NCI-H1436 (cell line): Measurements from ENCODE around the gene NOP58.
A peak's percentile ranks its signal among the peaks of the same experiment; 100 is the strongest.
"Not testable (repeated sequence)": the region's sequence is repeated elsewhere in the genome, so short reads cannot be mapped to it uniquely, and the experiment has no call there.

ENCODE experiments used
- DNase-seq: peaks from one replicate; lab custom pipeline; 2025; lab: John Stamatoyannopoulos, UW

The NOP58 gene

DNA sequence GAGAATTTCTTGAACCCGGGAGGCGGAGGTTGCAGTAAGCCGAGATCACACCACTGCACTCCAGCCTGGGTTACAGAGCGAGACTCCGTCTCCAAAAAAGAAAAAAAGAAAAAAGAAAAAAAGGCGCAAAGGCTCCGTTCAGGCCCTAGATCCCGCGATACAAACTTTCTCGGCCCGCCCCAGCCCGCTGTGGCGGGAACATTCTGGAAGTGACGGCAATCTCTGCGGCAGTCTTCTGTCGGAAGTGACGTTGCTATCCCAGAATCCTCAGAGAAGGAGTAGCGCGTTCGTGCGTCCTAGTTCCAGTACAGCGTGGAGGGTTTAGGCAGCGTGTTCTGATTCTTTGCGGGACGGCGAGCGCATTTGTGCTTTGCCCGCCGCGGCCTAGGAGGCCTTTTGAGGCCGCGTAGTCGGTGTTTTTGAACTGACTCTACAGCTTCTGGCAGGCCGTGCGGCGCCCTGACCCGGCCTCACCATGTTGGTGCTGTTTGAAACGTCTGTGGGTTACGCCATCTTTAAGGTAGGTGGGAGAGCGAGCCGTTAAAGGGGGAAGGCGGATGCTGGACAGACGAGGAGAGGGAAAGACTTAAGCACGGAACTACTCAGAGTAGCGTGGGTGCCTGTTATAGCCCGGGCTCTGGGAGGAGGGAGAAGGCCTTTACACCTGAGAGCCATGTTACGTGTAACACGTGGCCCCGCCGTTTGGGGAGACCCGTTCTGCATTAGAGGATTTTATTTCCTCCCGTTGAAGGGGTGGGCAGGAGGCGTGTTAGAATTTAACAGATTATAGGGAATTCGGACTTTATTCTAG lies at the start of gene NOP58:
NOP58 (plus strand) TSS at position 297 of the 811 bp plus-strand sequence; CDS start at position 476, 179 bp downstream.
- peak; percentile 91 for DNase-seq

GRCh38 chr2:202221873-202222272 lies 43.7 kb upstream of the NOP58 start:
- DNase-seq = no peak

DNA sequence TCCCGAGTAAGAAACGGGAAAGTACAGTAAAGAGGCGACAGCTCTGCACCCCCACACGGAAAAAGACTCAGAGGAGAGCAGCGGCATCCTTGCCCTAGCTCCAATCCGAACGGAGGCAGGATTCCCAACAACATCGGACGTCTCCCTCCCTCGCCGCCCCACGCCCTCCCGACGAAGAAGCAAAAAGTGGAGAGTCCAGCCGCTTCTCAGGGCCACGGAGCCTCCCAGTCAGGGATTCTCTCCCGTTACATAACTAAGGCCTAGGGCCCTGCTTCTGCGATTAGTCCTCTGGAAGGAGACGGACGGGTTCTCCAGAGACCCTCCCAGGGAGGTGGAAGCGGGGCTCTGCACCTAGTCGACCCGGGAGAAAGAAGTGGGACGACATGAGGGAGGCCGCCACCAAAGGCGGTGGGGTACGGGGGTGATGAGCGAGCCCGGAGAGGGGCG lies 27.8 kb upstream of the NOP58 start:
- no peak for DNase-seq

DNA sequence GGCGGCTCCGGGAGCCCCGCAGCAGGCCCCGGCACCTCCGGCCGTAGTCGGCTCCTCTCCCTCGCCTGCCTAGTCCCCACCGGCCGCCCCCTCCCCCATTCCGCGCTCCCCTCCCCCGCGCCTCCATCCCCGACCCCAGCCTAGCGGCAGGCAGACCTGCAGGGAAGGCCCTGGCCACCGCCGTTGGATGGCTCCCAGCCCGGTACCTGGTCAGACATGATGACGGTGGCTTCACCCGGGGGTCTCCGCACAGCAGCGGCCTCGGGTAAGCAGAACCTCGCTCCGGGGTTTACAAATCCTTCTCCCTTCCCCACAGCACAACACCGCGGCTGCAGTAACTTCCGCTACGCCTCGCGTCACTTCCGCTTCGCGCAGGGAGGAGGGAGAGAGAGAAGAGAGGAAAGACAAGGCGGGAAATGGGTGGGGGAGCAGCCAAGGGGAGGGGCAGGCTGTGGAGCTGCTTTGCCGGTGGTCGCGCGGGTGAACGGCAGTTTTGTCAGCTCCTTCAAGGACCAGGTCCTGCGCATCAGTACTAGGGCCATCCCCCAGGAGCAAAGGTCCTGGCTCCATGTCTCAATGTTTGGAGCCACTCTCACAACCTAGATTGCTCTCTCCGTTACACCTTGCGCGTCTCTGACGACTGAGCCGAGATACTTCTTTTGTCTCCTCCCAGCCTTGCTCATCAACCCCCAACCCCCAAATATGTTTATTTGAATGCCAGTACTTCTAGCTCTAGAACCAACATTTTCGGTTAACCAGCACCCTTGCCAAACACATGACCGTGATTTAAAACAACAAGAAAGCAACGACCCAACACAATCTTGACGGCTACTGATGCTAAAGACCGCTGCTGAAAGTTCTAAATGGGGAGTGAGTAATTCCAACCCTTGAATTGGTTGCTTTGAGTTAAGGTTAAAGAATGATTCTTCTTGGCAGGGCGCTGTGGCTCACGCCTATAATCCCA lies 27.0 kb upstream of the NOP58 start, which contains the start of gene SUMO1:
SUMO1 (minus strand) TSS at position 364 of the 964 bp plus-strand sequence; CDS start at position 218, 146 bp downstream.
- peak; percentile 86 for DNase-seq

DNA sequence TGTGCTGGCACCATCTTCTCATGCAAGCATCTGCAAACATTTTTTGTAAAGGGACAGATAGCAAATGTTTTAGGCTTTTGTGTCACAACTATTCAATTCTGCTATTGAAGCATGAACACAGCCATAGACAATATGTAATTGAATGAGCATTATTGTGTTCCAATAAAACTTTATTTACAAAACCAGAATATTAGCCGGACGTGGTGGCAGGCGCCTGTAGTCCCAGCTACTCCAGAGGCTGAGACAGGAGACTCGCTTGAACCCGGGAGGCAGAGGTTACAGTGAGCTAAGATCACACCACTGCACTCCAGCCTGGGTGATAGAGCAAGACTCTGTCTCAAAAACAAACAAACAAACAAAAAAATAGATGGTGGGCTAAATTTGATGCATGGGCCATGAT lies 17.9 kb upstream of the NOP58 start:
- DNase-seq = not testable (repeated sequence)

GRCh38 chr2:202249521-202250253 lies 15.9 kb upstream of the NOP58 start:
- DNase-seq = no peak

DNA sequence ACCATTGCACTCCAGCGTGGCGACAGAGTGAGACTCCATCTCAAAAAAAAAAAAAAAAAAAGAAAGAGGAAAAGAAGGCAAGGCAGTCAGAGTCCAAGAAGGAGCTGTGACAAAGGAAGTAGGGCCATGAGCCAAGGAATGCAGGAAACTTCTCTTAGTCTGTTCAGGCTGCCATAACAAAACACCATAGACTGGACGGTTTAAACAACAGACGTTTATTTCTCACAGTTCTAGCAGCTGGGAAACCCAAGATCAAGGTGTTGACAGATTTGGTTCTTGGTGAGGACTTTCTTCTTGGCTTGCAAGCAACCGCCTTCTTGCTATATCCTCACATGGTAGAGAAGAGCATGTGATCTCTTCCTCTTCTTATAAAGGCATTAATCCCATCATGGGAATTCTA lies 14.1 kb upstream of the NOP58 start:
- no peak for DNase-seq

DNA sequence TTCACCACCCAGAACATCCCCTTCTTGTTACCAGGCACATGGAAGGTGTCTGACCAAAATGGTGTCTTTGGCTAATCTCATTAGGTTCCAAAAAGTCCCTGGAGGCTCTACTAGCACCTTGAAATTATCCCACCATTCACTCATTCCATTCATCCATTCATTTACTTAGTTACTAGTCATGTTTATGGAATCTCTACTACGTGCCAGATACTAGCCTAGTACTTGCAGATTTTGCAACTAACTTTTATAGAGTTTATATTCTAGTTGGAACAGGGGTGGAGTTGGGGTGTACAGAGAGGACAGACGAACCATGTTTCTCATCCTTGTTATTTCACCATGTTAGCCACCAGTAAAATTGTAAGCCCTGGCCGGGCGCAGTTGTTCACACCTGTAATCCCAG lies 4.0 kb upstream of the NOP58 start:
- no peak for DNase-seq

DNA sequence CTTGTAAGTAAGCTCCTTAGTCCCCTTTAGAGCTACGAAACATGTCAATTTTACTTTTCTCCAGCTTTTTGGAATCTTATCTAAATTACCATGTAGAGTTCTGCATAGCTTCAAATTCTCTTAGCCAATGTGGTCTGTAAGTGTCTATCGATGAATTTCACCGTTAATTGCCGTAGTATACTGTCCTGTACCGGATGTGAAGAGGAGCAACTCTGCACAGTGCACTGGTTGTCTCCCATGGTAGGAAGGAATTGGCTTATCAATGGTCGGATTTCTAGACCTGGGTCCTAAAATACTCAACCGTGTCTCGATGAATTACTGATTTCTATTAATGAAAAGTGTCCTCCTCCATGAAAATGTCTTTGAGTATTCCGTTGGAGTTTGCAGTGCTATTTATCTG lies 1.9 kb downstream of the NOP58 start:
- no peak for DNase-seq

DNA sequence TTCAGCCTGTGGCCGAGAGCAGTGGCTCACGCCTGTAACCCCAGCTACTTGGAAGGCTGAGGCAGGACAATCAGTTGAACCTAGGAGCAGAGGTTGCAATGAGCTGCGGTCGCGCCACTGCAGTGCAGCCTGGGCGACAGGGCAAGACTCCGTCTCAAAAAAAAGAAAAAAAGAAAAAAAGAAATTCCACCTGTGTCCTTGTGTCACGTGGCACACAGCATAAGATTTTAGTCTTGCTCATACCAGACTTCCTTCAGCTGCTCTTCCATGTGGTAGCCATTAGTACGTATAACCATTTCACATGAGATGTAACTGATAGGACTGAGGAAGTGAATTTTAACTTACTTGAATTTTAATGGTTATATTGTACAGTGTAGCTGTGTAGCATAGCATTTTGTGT lies 4.0 kb downstream of the NOP58 start:
- DNase-seq = no peak

DNA sequence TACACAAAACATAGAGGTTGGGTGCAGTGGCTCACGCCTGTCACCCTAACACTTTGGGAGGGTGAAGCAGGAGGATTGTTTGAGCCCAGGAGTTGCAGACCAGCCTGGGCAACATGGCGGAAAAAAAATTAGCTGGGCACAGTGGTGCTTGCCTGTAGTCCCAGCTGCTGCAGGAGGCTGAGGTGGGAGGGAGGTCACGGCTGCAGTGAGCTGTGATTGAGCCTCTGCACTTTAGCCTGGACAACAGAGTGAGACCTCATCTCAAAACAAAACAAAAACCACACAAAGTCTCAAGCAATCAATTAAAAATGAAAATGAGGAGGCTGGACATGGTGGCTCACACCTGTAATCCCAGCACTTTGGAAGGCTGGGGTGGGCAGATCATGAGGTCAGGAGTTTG lies 4.9 kb downstream of the NOP58 start:
- no peak for DNase-seq

- not testable (repeated sequence) for DNase-seq
Measured at GRCh38 chr2:202276078-202276720, 10.6 kb downstream of the NOP58 start.

DNA sequence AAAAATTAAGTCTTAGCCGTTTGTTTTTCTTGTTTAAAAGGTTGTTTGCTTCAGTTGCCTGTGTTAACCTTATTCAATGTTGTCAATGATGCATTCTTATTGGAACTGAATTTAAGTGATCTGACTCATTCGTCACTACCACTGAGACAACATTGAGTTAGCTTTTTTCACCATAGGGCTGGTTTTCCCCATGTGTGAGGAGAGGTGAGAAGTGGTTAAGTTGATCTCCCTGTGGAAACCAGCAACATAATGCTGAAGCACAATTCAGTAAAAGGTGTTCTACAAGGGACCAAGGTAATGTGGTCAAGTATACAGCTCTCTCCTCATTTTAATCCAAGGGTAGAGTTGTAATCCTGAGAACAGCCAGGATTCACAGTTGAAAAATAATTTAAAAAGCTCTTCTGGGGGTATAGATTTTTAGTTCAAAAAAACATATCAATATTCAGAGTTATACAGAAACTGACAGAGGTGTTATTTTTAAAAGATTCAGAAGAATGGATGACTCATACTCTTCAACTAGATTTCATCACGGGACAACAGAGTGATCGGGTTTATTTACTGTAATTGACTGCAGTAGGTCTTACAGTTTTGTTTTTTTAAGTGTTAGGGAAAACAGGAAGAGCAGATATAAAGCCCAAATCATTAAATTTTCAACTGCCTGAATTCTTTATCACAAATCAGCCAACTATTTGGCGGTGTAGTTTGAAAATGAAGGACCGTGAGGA lies 12.6 kb downstream of the NOP58 start:
- DNase-seq = no peak

DNA sequence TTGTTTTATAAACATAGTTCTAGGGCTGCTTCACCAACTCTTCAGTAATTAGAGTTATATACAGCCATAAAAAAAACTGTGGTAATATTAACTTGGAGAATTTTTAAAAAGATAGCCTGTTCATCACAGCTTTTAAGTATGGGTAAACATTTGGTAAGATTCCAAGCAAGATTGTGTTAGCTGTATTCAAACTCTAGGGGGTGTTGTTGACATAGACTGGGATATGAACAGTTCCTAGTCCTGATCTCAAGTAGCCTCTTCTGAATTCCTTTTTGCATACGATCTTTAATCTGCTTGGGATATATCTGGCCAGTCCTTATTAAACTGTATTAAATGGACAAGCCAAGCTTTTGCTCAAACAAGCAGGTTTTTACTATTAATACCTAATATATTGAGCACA lies 13.4 kb downstream of the NOP58 start:
- peak; percentile 50 for DNase-seq

DNA sequence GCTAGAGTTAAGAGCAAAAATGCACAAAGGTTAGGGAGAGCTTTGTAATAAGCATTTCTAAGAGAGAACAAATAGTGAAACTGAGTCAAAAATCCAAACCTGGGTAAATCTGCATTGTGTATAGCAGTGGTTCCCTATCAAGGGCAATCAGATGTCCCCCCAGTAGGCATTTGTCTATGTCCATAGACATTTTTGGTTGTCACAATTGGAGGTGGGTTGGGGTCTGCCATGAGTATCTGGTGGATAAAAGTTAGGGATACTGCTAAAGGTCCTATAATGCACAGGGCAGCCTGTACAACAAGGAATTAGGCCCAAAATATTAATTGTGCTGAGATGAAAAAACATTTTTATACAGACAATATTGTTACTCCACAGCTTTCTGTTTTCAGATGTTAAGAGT lies 21.0 kb downstream of the NOP58 start:
- no peak for DNase-seq

- DNase-seq = no peak
Measured at GRCh38 chr2:202289394-202290204, 24.0 kb downstream of the NOP58 start.

DNA sequence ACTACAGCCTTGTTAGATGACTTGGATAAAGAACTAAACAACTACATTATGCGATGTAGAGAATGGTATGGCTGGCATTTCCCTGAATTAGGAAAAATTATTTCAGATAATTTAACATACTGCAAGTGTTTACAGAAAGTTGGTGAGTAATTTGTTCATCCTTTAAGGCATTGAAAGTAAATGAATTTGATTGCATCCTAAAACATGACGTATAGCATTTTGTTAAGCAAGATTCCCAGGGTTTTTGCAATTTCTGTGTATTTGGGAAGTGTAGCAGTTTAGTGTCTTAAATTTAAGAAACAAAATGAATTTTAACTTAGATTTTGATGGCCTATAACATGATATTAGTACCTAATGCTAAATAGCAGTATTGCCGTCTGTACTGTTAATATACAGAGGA lies 24.8 kb downstream of the NOP58 start:
- DNase-seq = no peak

- no peak for DNase-seq
Measured at GRCh38 chr2:202290970-202291369, 25.4 kb downstream of the NOP58 start.

- DNase-seq = no peak
Measured at GRCh38 chr2:202299712-202300111, 34.1 kb downstream of the NOP58 start.

- no peak for DNase-seq
Measured at GRCh38 chr2:202306034-202306433, 40.5 kb downstream of the NOP58 start.
